CD4-positive, alpha-beta memory T cell (primary cell): Measurements from ENCODE around the gene SRRM4. TPM values are rescaled to one million over a fixed set of nuclear protein-coding genes. Genes with fewer than 3 reads are reported as not detected.

Source experiments
- CTCF ChIA-PET: fragments of 350-600 bp; sonication (Branson Sonifier 250); formaldehyde crosslinking; loops from one replicate; lab custom pipeline; 2021; ENCODE audit warnings: inconsistent platforms; ENCODE audit not compliant: partially characterized antibody; lab: Charles Lee
- POLR2A ChIA-PET: fragments of 350-600 bp; sonication (Branson Sonifier 250); formaldehyde crosslinking; loops from one replicate; lab custom pipeline; 2021; ENCODE audit not compliant: partially characterized antibody; lab: Charles Lee
- DNase-seq, 5 donors: peaks; one replicate each; pipeline versions ENCODE4 v3.0.0 to v3.0.0-alpha.2; 2020 to 2022; ENCODE audit warnings: mixed read lengths in 1 of 5
- H3K27ac ChIP-seq: one replicate; pipeline ENCODE4 v1.7.0; 2013; ENCODE audit warnings: low read depth, low read length
- H3K27me3 ChIP-seq: 2 replicates; pipeline ENCODE4 v1.7.0; 2013; ENCODE audit warnings: mild to moderate bottlenecking, low read length, moderate library complexity; ENCODE audit not compliant: insufficient read depth
- H3K36me3 ChIP-seq: 2 replicates; pipeline ENCODE4 v1.7.0; 2013; ENCODE audit warnings: mild to moderate bottlenecking, low read length, moderate library complexity; ENCODE audit not compliant: insufficient read depth
- H3K4me1 ChIP-seq: 2 replicates; pipeline ENCODE4 v1.7.0; 2013; ENCODE audit warnings: mild to moderate bottlenecking, low read length, moderate library complexity; ENCODE audit not compliant: insufficient read depth
- H3K4me3 ChIP-seq, 2 donors: one replicate each; pipeline ENCODE4 v1.7.0; 2013; ENCODE audit warnings: low read length in 2 of 2, mild to moderate bottlenecking in 1 of 2
- H3K9me3 ChIP-seq, 2 donors: one replicate each; pipeline ENCODE4 v1.7.0; 2013; ENCODE audit warnings: low read length in 2 of 2, control low read depth in 1 of 2; ENCODE audit not compliant: control insufficient read depth in 1 of 2
- H3K27ac Mint-ChIP-seq, 7 donors: one replicate each; pipeline ENCODE4 v1.8.0; 2020 to 2021; ENCODE audit warnings: mixed read lengths in 7 of 7, mild to moderate bottlenecking in 6 of 7, inconsistent platforms in 3 of 7, moderate library complexity in 3 of 7
- H3K27me3 Mint-ChIP-seq, 2 donors: one replicate each; pipeline ENCODE4 v1.8.0; 2020 to 2021; ENCODE audit warnings: mixed read lengths in 2 of 2
- H3K36me3 Mint-ChIP-seq, 2 donors: one replicate each; pipeline ENCODE4 v1.8.0; 2020 to 2021; ENCODE audit warnings: mixed read lengths in 2 of 2, inconsistent platforms in 1 of 2, mild to moderate bottlenecking in 1 of 2
- H3K4me1 Mint-ChIP-seq, 4 donors: one replicate each; pipeline ENCODE4 v1.8.0; 2020 to 2021; ENCODE audit warnings: mixed read lengths in 4 of 4, mild to moderate bottlenecking in 1 of 4
- H3K4me3 Mint-ChIP-seq, 8 donors: one replicate each; pipeline ENCODE4 v1.8.0; 2020 to 2021; ENCODE audit warnings: mixed read lengths in 8 of 8, mild to moderate bottlenecking in 7 of 8, moderate library complexity in 6 of 8, inconsistent platforms in 3 of 8
- H3K9me3 Mint-ChIP-seq, 8 donors: one replicate each; pipeline ENCODE4 v1.8.0; 2020 to 2021; ENCODE audit warnings: mixed read lengths in 8 of 8, mild to moderate bottlenecking in 5 of 8, inconsistent platforms in 3 of 8, moderate library complexity in 1 of 8
- intact Hi-C: fragments of 100-400 bp; cut with micrococcal nuclease; formaldehyde crosslinking; loops from one replicate; pipeline ENCODE4 v1.15.1; 2023
- polyA plus RNA-seq, 2 donors: library from polyadenylated mRNA; unstranded; fragments of 300-500 nt; fragmentation: Illumina TruSeq; gene quantifications; one replicate each; pipeline ENCODE4 v1.2.3, GENCODE V29; 2021
- total RNA-seq, 2 experiments: library from RNA; stranded (reverse); gene quantifications; one replicate each; pipeline ENCODE4 v1.2.3, GENCODE V29; 2021

SRRM4 gene
- total and polyA plus RNA-seq, 4 experiments from 2014 or later: not detected

- Mint-ChIP-seq H3K27ac (no peak overlapping the region), H3K9me3 (peaks cover 0 to 7% (median 1%) of the 10 kb centered on the region in 8 donors), H3K4me1 (no peaks in the 10 kb centered on the region), H3K4me3 (no peak overlapping the region), H3K27me3 (peaks cover 0 to 2% of the 10 kb centered on the region in 2 donors), H3K36me3 (no peaks in the 10 kb centered on the region)
- H3K36me3 ChIP-seq: no peaks in the 10 kb centered on the region
- H3K27ac ChIP-seq: no peak overlapping the region
- intact Hi-C loops: no loop called here
- ChIA-PET POLR2A (no interaction called here), CTCF (no interaction called here)
- no peaks in the 10 kb centered on the region for H3K9me3 ChIP-seq
- H3K4me3 ChIP-seq: no peak overlapping the region
- H3K4me1 ChIP-seq: no peaks in the 10 kb centered on the region
- H3K27me3 ChIP-seq: no peaks in the 10 kb centered on the region
- no peak for DNase-seq
Observed at GRCh38 chr12:119167902-119168301, 186.6 kb downstream of the SRRM4 start.

GRCh38 chr12:119168721-119169120 lies 187.4 kb downstream of the SRRM4 start:
- intact Hi-C loops: no loop called here

GRCh38 chr12:119169150-119169549 lies 187.8 kb downstream of the SRRM4 start:
- Histone ChIP-seq H3K27ac (no peak overlapping the region), H3K4me3 (no peak overlapping the region), H3K9me3 (no peaks in the 10 kb centered on the region), H3K4me1 (no peaks in the 10 kb centered on the region), H3K36me3 (no peaks in the 10 kb centered on the region), H3K27me3 (no peaks in the 10 kb centered on the region)
- Mint-ChIP-seq H3K9me3 (peaks cover 0 to 7% (median 1%) of the 10 kb centered on the region in 8 donors), H3K27me3 (peaks cover 0 to 2% of the 10 kb centered on the region in 2 donors), H3K27ac (no peak overlapping the region), H3K36me3 (no peaks in the 10 kb centered on the region), H3K4me3 (no peak overlapping the region), H3K4me1 (no peaks in the 10 kb centered on the region)
- intact Hi-C loops: no loop called here
- no peak for DNase-seq
- ChIA-PET POLR2A (no interaction called here), CTCF (no interaction called here)

More at GRCh38 chr12:119168721-119169120, 187.4 kb downstream of the SRRM4 start:
- Histone ChIP-seq H3K36me3 (no peaks in the 10 kb centered on the region), H3K9me3 (no peaks in the 10 kb centered on the region), H3K27me3 (no peaks in the 10 kb centered on the region), H3K27ac (no peak overlapping the region), H3K4me1 (no peaks in the 10 kb centered on the region), H3K4me3 (no peak overlapping the region)
- Mint-ChIP-seq H3K27ac (no peak overlapping the region), H3K4me3 (no peak overlapping the region), H3K36me3 (no peaks in the 10 kb centered on the region), H3K4me1 (no peaks in the 10 kb centered on the region), H3K27me3 (peaks cover 0 to 2% of the 10 kb centered on the region in 2 donors), H3K9me3 (peaks cover 0 to 7% (median 1%) of the 10 kb centered on the region in 8 donors)
- ChIA-PET POLR2A (no interaction called here), CTCF (no interaction called here)
- DNase-seq: no peak

GRCh38 chr12:119171291-119171690 lies 189.9 kb downstream of the SRRM4 start:
- intact Hi-C loops: no loop called here
- H3K27ac Mint-ChIP-seq: no peak overlapping the region
- H3K27me3 Mint-ChIP-seq: peaks cover 1 to 2% of the 10 kb centered on the region in 2 donors
- Histone ChIP-seq H3K27me3 (no peaks in the 10 kb centered on the region), H3K9me3 (no peaks in the 10 kb centered on the region), H3K4me1 (no peaks in the 10 kb centered on the region), H3K36me3 (no peaks in the 10 kb centered on the region), H3K27ac (no peak overlapping the region), H3K4me3 (no peak overlapping the region)
- ChIA-PET POLR2A (no interaction called here), CTCF (no interaction called here)
- H3K36me3 Mint-ChIP-seq: no peaks in the 10 kb centered on the region
- peaks cover 0 to 7% (median 1%) of the 10 kb centered on the region in 8 donors for H3K9me3 Mint-ChIP-seq
- no peaks in the 10 kb centered on the region for H3K4me1 Mint-ChIP-seq
- DNase-seq: no peak
- H3K4me3 Mint-ChIP-seq: no peak overlapping the region

- peaks cover 2 to 5% of the 10 kb centered on the region in 2 donors for H3K27me3 Mint-ChIP-seq
- H3K9me3 Mint-ChIP-seq: peaks cover 0 to 7% (median under 1%) of the 10 kb centered on the region in 8 donors
- no peak overlapping the region for H3K27ac Mint-ChIP-seq
Observed at GRCh38 chr12:119171691-119172425, 190.5 kb downstream of the SRRM4 start.

GRCh38 chr12:119175081-119175480 lies 193.7 kb downstream of the SRRM4 start:
- Mint-ChIP-seq H3K27ac (no peak overlapping the region), H3K4me3 (no peak overlapping the region), H3K27me3 (peaks cover 6 to 10% of the 10 kb centered on the region in 2 donors), H3K36me3 (no peaks in the 10 kb centered on the region), H3K4me1 (no peaks in the 10 kb centered on the region), H3K9me3 (peaks cover 0 to 5% (median 0%) of the 10 kb centered on the region in 8 donors)
- Histone ChIP-seq H3K27me3 (no peaks in the 10 kb centered on the region), H3K9me3 (no peaks in the 10 kb centered on the region), H3K36me3 (no peaks in the 10 kb centered on the region), H3K27ac (no peak overlapping the region), H3K4me1 (no peaks in the 10 kb centered on the region), H3K4me3 (no peak overlapping the region)
- intact Hi-C loops: no loop called here
- CTCF ChIA-PET: no interaction called here
- DNase-seq: no peak
- POLR2A ChIA-PET: no interaction called here

More at GRCh38 chr12:119171691-119172425, 190.5 kb downstream of the SRRM4 start:
- ChIA-PET POLR2A (no interaction called here), CTCF (no interaction called here)
- Mint-ChIP-seq H3K4me3 (no peak overlapping the region), H3K4me1 (no peaks in the 10 kb centered on the region), H3K36me3 (no peaks in the 10 kb centered on the region)
- intact Hi-C loops: no loop called here
- Histone ChIP-seq H3K27ac (no peak overlapping the region), H3K36me3 (no peaks in the 10 kb centered on the region), H3K4me3 (no peak overlapping the region), H3K9me3 (no peaks in the 10 kb centered on the region), H3K4me1 (no peaks in the 10 kb centered on the region), H3K27me3 (no peaks in the 10 kb centered on the region)
- no peak for DNase-seq

GRCh38 chr12:119176267-119177055 lies 195.1 kb downstream of the SRRM4 start:
- ChIA-PET POLR2A (no interaction called here), CTCF (no interaction called here)
- H3K27me3 Mint-ChIP-seq: peaks cover 5 to 10% of the 10 kb centered on the region in 2 donors
- H3K4me1 Mint-ChIP-seq: no peaks in the 10 kb centered on the region
- H3K27ac Mint-ChIP-seq: no peak overlapping the region
- H3K9me3 Mint-ChIP-seq: peaks cover 0 to 5% (median 0%) of the 10 kb centered on the region in 8 donors
- H3K36me3 ChIP-seq: no peaks in the 10 kb centered on the region
- no peak overlapping the region for H3K4me3 ChIP-seq
- no peaks in the 10 kb centered on the region for H3K9me3 ChIP-seq
- no peaks in the 10 kb centered on the region for H3K27me3 ChIP-seq
- intact Hi-C loops: no loop called here
- no peak overlapping the region for H3K27ac ChIP-seq
- H3K4me1 ChIP-seq: no peaks in the 10 kb centered on the region
- H3K4me3 Mint-ChIP-seq: no peak overlapping the region
- DNase-seq: no peak
- no peaks in the 10 kb centered on the region for H3K36me3 Mint-ChIP-seq
